GM21786 (cell line): ENCODE measurements around the gene OTOS.

Experiments
- ATAC-seq: cut with Tn5 transposase; IDR thresholded peaks from one replicate; pipeline ENCODE4 v1.9.1; 2021; ENCODE audit not compliant: unreplicated experiment

The OTOS gene

DNA sequence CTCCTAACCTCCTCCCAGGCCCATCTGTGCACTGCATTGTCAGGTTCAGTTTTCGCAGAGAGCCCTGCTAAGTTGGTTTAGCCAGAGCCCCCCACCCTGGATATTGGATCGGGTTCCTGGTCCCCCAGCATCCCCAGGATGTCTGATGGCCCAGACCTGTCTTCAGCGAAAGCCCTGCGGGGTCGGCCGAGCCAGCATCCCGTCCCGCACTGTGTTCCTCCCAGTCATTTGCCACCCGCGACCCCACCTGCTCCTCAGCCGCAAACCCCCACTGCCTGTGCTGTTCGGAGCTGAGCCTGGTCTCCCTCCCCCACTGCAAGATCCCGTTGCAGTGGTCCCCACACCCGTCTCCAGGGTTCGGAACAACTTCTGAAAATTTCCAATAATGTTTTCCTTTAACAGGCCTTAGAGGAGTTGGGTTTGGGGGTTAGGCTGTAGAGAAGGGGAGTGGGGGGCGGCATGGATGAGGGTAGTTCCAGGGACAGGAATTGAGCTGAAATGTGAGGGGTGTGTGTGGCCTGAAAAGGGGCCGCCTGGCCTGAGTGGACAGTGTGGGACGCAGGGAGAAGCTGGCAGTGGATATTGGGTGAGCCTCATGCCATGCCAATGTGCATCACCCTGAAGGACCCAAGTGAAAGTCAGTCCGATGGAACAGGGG is 2.7 kb downstream of the OTOS start:
- ATAC-seq, result no peak

DNA sequence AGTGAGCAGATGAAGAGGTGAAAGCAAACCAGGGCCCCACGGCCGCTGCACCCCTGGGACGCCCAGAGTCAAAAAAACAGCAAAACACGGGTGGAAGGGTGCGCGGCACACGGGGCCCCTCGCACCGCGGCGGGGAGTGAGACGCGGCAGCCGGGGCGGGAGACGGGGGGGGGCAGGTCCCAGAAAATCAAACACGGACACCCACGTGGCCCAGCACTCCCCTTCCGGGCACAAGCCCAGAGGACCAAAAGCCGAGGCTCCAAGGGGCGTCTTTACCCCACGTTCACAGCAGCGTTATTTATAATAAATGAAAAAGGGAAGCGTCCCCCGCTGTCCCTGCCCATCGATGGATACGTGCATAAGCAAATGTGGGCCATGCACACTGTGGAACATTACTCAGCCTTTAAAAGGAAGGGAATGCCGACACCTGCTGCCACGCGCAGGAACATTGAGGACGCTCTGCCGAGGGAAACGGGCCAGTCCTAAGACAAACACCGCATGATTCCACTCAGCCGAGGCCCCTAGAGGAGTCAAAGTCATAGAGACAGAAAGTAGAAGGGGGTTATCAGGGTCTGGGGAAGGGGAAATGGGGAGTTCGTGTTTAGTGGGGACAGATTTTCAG is 3.7 kb downstream of the OTOS start:
- ATAC-seq, result peak; percentile 12

DNA sequence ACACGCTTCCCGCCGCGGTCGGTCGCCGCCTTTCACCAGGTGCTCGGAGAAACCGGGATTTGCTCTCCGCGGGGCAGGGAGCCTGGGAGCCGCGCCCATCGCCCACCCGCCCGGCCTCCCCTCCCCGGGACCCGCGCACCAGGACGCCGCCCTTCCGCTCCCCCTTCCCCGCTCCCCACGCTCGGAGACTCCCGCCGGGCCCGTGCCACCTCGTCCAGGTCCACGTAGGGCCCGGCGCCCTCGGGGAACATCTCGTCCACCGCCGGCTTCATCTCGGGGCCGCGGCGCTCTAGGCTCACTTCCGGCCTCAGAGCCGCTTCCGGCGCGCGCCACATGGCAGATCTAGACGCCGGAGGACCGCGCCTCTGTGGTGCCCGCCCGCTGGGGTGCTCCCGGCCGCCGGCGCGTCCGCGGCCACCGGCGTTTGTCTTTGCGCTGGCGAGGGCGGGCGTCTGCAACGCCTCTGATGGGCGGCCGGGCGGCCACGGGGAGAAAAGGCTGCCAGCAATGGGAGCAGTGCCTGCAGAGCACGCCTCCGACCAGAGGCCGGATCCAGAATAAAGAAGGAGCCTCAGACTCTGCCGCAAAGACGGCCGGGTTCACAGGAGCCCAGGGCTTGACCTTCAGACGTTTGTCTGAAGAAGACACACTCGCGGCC is 4.3 kb downstream of the OTOS start, which contains the start of gene COPS9:
COPS9 (minus strand) TSS at position 293 of the 658 bp plus-strand sequence; CDS start at position 272, 21 bp downstream.
- ATAC-seq, result peak; percentile 87

DNA sequence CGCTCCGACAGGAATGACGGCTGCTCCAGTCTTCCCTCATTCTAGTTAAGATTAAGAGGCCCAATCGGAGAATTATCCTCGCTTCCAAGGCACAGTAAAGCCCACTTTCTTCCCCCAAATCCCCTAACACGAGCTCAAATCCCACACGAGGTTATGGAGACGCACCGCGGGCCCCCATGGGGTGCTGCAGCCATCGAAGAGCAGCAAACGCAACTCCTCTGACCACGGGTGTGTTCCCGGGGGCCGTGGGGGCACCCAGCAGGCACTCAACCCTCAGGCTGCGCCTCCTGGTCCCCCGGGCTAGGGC is 4.8 kb downstream of the OTOS start:
- ATAC-seq, result peak; percentile 21

GRCh38 chr2:240134956-240135520 is 5.4 kb downstream of the OTOS start:
- no peak for ATAC-seq

- ATAC-seq, result no peak
Observed at GRCh38 chr2:240134466-240134865, 6.0 kb downstream of the OTOS start.

DNA sequence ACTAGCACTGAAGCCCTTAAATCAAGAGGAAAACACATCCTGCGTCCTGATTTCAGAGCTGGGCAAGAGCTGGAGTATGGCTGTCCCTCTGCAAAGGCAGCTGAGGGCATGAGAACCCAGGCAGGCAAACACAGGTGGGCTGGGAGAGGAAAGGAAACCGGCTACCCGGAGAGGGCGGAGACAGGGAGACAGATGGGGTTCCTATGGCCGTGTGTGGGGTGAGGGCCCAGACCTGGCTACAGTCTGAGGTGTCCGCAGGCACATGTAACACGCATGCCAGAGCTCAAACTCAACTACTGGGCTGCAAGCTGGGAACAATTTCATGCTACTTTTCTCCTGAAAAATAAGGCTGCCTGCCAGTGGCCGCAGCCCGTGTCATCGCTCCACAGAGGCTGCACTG is 7.1 kb downstream of the OTOS start:
- ATAC-seq, result no peak

DNA sequence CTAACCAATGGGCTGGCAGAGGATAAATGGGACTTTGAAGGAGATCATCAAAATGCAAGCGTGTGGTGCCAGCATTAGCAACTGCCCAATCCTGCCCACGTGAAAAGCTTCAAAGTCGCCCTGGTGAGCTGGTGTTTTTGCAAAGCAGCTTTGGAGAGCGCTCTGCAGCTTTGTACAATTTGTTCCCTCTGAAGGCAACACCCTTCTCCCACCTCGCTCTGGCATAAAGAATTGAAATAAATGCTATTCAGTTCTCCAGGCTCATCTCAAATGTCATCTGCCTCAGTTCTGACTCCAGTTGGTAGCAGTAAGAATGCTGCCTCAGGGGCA is 7.8 kb downstream of the OTOS start:
- no peak for ATAC-seq

- no peak for ATAC-seq
Observed at GRCh38 chr2:240131941-240132650, 8.4 kb downstream of the OTOS start.

GRCh38 chr2:240131296-240131695 is 9.2 kb downstream of the OTOS start:
- no peak for ATAC-seq

- ATAC-seq, result no peak
Observed at GRCh38 chr2:240130393-240131195, 9.9 kb downstream of the OTOS start.

DNA sequence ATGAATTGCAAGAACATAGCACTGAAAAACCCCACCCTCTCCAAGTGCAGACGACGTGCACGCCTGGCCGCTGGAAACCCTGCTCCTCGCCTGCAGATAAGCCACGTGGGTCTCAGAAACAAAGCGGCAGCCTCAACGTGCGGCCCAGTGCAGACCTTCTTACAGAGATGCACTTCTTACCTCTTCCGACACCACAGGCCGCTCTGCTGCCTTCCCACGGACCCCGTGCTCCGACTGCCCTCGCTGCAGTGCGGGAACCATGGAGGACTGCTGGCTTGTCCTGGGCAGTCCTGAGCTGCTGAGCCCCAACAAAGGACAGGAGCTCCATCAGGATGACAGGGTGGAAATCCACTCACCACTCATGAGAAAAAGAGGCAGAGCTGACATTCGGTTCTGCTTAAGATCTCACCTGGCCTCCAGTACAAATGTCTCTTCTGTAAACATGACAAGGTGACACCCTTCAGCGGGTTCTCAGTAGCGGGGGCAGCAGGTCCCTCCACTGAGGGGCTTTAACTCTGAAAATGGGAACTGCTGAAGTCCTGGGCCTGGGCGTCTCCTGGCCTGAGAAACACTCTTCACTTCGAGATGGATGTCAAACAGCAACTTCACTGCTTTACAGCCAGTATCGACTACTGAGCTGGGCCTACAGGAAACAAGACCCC is 10.6 kb downstream of the OTOS start:
- no peak for ATAC-seq

GRCh38 chr2:240129311-240129710 is 11.1 kb downstream of the OTOS start:
- no peak for ATAC-seq

DNA sequence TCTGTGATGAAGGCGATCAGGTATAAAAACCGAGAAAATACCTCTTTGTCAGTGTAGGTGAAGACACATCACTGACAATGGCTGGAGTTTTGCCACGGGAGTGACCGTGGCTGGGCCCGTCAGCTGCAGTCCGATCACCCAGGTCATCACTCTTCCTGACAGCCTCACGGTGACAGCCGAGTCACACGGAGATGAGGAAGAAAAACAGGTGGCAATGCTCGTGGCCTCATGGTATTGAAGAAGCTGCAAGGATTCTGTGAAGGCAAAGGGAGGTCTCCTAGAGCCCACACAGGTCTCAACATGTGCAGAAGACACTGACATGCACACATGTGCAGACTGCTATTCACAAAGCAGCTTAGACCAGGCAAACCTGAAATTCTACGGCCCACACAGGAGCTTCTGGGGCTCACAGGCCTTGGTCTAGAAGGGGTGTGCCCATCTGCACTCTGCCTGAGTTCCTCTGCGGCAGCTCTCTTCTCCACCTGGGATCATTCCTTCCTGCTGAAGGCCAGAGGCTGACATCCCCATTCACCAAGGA is 11.8 kb downstream of the OTOS start:
- no peak for ATAC-seq

GRCh38 chr2:240127911-240128607 is 12.4 kb downstream of the OTOS start:
- ATAC-seq, result no peak

- ATAC-seq, result no peak
Observed at GRCh38 chr2:240127191-240127750, 13.2 kb downstream of the OTOS start.

GRCh38 chr2:240126731-240127130 is 13.7 kb downstream of the OTOS start:
- no peak for ATAC-seq

DNA sequence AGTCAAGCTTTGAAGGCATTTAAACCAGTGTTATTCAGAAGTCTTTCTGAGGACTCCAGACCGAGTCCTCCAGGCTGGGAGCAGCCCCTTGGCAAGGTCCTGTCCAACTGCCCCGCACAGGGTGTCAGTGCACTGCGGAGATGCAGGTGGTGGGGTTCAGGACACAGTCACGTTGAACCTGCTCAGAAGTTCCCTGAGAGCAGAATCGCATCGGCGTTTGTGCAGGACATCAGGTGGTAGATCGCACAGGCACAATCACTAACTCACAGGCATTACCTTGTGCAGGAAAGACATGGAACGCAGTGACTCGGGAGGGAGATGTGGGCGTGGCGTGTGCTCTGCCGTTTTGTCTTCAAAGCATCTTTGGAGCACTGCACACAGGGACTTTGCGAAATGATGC is 14.7 kb downstream of the OTOS start:
- ATAC-seq, result no peak

DNA sequence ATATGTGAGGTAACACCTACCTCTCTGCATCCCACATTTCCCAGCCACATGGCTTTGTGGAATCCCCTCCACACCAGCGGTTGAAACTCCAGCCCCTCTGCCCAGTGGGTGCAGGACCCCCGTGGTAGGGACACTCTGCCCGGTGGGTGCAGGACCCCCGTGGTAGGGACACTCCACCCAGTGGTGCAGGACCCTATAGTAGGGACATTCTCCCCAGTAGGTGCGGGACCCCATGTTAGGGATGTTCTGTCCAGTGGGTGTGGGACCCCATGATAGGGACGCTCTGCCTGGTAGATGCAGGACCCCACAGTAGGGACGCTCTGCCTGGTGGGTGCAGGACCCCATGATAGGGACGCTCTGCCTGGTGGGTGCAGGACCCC is 15.8 kb downstream of the OTOS start:
- no peak for ATAC-seq
